Measurements from ENCODE around the gene TRERF1.
"Not testable (repeated sequence)": the region's sequence is repeated elsewhere in the genome, so short reads cannot be mapped to it uniquely, and the experiment has no call there.

Gene TRERF1

DNA sequence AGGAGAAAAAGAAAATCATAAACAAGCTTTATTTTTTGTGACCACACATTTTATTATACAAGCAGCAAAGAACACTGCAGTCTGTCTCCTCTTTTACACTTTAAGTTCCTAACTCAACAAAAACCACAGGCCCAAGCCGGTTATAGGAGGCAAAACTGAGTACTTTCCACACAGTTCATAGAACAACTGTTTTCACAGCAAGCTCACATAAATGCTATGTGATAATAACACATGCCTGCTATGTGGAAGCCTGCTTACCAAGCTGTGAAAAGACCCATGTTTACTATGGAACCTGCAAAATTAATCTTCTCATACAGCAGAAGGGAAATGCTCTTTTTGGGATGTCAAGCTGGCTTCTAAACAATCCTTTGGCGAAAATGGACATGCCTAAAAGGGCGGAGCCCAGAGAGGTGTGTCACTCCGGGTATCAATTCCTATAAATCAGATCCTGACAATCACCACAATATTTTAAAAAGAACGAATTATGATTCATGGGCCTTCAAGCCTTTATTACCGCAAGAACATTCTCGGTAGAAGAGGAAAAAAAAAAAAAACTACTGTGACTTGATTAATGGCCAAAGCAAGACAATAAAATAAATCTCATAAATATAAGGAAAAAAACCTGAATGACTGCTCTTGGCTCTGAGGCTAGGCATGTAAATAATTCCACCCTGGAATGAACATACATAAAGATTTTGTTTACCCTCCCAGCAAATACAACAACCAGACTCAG lies 2.6 kb downstream of the TRERF1 start:
- H3K4me3 ChIP-seq (ENCODE audit: low read length), result no peak overlapping the region
- TF ChIP-seq, protein P1, sequence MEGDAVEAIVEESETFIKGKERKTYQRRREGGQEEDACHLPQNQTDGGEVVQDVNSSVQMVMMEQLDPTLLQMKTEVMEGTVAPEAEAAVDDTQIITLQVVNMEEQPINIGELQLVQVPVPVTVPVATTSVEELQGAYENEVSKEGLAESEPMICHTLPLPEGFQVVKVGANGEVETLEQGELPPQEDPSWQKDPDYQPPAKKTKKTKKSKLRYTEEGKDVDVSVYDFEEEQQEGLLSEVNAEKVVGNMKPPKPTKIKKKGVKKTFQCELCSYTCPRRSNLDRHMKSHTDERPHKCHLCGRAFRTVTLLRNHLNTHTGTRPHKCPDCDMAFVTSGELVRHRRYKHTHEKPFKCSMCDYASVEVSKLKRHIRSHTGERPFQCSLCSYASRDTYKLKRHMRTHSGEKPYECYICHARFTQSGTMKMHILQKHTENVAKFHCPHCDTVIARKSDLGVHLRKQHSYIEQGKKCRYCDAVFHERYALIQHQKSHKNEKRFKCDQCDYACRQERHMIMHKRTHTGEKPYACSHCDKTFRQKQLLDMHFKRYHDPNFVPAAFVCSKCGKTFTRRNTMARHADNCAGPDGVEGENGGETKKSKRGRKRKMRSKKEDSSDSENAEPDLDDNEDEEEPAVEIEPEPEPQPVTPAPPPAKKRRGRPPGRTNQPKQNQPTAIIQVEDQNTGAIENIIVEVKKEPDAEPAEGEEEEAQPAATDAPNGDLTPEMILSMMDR (conservative IDR thresholded peaks at IDR 0.05; ENCODE audit: low read depth, low read length), result no peak
- no peak for DNase-seq (ENCODE audit: low read depth)

DNA sequence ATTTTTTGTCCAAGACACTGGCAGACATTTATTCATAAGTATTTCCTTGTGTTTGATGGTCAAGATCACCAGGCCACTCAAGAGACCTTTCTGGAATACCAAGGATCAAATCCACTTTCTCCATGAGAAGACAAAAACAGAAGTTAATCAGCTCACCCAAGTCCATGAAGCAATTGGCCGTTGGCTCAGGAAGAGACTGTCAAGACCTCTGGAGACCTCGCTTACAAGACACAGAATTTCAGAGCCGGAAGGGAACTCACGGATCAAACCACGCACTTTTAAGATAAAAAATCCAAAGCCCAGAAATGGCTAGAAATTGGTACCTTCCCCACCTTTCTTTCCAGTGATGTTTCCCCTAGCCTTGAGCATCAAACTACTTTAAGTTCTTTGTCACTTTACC lies 3.3 kb downstream of the TRERF1 start:
- no peak for DNase-seq (ENCODE audit: low read depth)
- no peak overlapping the region for H3K4me3 ChIP-seq (ENCODE audit: low read length)
- TF ChIP-seq, protein P1 (conservative IDR thresholded peaks at IDR 0.05; ENCODE audit: low read depth, low read length), result no peak

GRCh38 chr6:42446996-42447395 lies 4.7 kb downstream of the TRERF1 start:
- no peak overlapping the region for H3K4me3 ChIP-seq (ENCODE audit: low read length)
- DNase-seq (ENCODE audit: low read depth), result no peak
- TF ChIP-seq, protein P1 (conservative IDR thresholded peaks at IDR 0.05; ENCODE audit: low read depth, low read length), result no peak

GRCh38 chr6:42446370-42446769 lies 5.4 kb downstream of the TRERF1 start:
- TF ChIP-seq, protein P1 (conservative IDR thresholded peaks at IDR 0.05; ENCODE audit: low read depth, low read length), result no peak
- DNase-seq (ENCODE audit: low read depth), result no peak
- H3K4me3 ChIP-seq (ENCODE audit: low read length), result no peak overlapping the region

GRCh38 chr6:42445955-42446354 lies 5.8 kb downstream of the TRERF1 start:
- DNase-seq (ENCODE audit: low read depth); H3K4me3 ChIP-seq (ENCODE audit: low read length): not testable (repeated sequence)

DNA sequence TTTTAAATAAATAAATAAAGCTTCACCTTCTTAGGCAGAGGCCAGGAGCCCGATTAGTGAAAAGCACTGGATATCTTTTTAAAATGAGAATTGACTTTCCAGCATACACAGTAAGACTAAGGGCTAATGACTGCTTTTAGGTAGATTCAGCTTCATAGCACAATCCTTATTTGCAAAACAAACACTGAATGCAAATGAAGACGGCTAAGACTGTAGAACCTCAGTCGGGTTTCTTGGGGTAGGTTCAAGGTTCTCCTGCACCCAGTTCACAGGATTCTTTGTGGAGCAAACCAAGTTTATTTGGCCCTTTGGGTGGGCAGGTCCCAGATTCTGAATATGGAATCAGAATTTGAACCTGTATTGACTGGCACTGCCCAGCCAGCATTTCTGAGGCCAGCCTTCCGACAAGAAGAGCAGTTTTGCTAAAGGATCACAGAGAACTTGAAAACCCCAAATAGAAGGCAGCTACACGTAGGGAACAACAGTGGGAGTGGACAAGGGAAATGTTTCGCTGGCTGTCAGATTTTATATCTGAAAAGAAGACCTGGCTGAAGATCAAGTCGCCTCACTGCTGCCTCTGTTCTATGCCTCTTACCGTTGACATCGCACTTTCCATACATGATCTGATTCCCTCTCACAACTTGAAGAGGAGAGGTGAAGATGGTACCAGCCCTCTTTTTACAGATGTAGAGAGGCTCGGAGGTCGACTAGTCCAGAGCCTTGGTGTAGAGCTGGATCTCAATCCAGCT lies 8.2 kb downstream of the TRERF1 start:
- no peak overlapping the region for H3K4me3 ChIP-seq (ENCODE audit: low read length)
- TF ChIP-seq, protein P1 (conservative IDR thresholded peaks at IDR 0.05; ENCODE audit: low read depth, low read length), result no peak
- DNase-seq (ENCODE audit: low read depth), result no peak

DNA sequence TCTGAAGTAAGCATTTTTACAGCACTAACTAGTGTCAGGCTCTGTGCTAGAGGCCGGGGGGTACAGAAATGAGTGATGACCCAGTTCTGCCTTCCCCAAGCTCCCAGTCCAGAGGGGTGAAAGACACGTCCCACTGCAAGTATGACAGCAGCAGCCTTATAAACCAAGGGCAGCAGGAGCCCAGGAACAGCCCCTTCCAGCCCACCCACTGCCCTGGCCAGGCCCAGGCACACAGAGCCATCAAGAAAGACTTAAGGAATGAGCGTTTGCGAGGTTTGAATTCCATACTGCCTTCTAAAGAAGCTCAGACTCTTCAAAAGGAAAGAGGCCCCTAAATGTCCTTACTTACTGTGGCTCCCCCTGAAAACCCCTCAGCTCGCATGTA lies 10.0 kb downstream of the TRERF1 start:
- TF ChIP-seq, protein P1 (conservative IDR thresholded peaks at IDR 0.05; ENCODE audit: low read depth, low read length), result no peak
- no peak overlapping the region for H3K4me3 ChIP-seq (ENCODE audit: low read length)
- no peak for DNase-seq (ENCODE audit: low read depth)

Measured in retinal pigment epithelial cell (primary cell).